Heart left ventricle (tissue), 16 donors: ENCODE measurements around the gene STXBP6. TPM values are rescaled to one million over a fixed set of nuclear protein-coding genes. Genes with fewer than 3 reads are reported as not detected.
A peak's percentile ranks its signal among the peaks of the same experiment; 100 is the strongest.

Source experiments
- ATAC-seq, 4 donors: fragments of 200-7000 bp; cut with Tn5 transposase; one replicate each; pipeline ENCODE4 v1.9.1; 2020 to 2022; ENCODE audit warnings: moderate library complexity in 4 of 4, mild to moderate bottlenecking in 3 of 4, moderate number of reproducible peaks in 1 of 4
- DNase-seq, 5 donors: peaks; one replicate each; pipeline ENCODE4 v3.0.0-alpha.2; 2020
- H3K27ac ChIP-seq, 12 donors: fragments of 200-600 bp; sonication (generic) in 4 of 12; one replicate each; pipeline versions ENCODE4 v1.5.0 to v1.8.0; 2016 to 2022; ENCODE audit warnings: mild to moderate bottlenecking in 2 of 12
- H3K27me3 ChIP-seq, 9 donors: fragments of 200-600 bp; sonication (generic) in 2 of 9; one replicate each; pipeline versions ENCODE4 v1.5.1 to v1.8.0; 2016 to 2022; ENCODE audit warnings: mild to moderate bottlenecking in 3 of 9
- H3K36me3 ChIP-seq, 9 donors: fragments of 200-600 bp; sonication (generic) in 2 of 9; one replicate each; pipeline versions ENCODE4 v1.5.0 to v1.8.0; 2018 to 2022; ENCODE audit warnings: mild to moderate bottlenecking in 2 of 9
- H3K4me1 ChIP-seq, 12 donors: fragments of 200-600 bp; sonication (generic) in 4 of 12; one replicate each; pipeline versions ENCODE4 v1.5.0 to v1.8.0; 2016 to 2022; ENCODE audit warnings: mild to moderate bottlenecking in 3 of 12
- H3K4me3 ChIP-seq, 12 donors: fragments of 200-600 bp; sonication (generic) in 4 of 12; one replicate each; pipeline versions ENCODE4 v1.5.0 to v1.8.0; 2017 to 2022; ENCODE audit warnings: mild to moderate bottlenecking in 9 of 12, moderate library complexity in 4 of 12
- H3K9me3 ChIP-seq, 12 donors: fragments of 200-600 bp; sonication (generic) in 4 of 12; one replicate each; pipeline versions ENCODE4 v1.5.0 to v1.8.0; 2016 to 2022; ENCODE audit warnings: mild to moderate bottlenecking in 1 of 12
- POLR2A ChIP-seq, 2 donors: fragments of 450-650 bp; IDR thresholded peaks; one replicate each; pipeline ENCODE4 v1.6.1; 2017; ENCODE audit warnings: antibody characterized with exemption in 2 of 2, mild to moderate bottlenecking in 2 of 2, moderate library complexity in 2 of 2
- WGBS, 4 donors: extraction: QIAGEN DNeasy Blood & Tissue Kit in 2 of 4; methylation state at CpG; one replicate each; pipeline versions ENCODE4 v1.1.5 to v1.1.7; 2013 to 2018; 5-methylcytosine and 5-hydroxymethylcytosine counted together
- intact Hi-C, 10 donors: fragments of 100-400 bp; cut with DNase I; formaldehyde crosslinking; loops; one replicate each; pipeline versions ENCODE4 v1.11.1 to v1.14.2; 2022
- long read RNA-seq, 3 donors: library from polyadenylated mRNA; unstranded; transcript quantifications; one replicate each; pipeline ENCODE4 v2.0.0, GENCODE V29; 2020 to 2021
- polyA plus RNA-seq, 2 donors: library from polyadenylated mRNA; stranded (reverse); fragments of 200-250 nt; gene quantifications; one replicate each; pipeline ENCODE4 v1.2.3, GENCODE V29; 2013
- total RNA-seq, 9 donors: library from RNA; depleted of rRNA in 2 of 9; stranded (reverse); fragments of >200 nt in 2 of 9; fragmentation: NEBNext Ultra II Directional in 3 of 9; extraction: Animal tissue kit (Norgen Biotek cat#: 25700) in 3 of 9; gene quantifications; one replicate each; pipeline versions ENCODE4 v1.1.0 to v1.2.4, GENCODE V29; 2016 to 2023
- TF ChIP-seq, protein P1 (sequence below), 12 donors: fragments of 200-600 bp; sonication (generic) in 4 of 12; IDR thresholded peaks; one replicate each; pipeline versions ENCODE4 v1.5.0 to v1.8.0; 2018 to 2022; ENCODE audit warnings: antibody characterized with exemption in 12 of 12, mild to moderate bottlenecking in 5 of 12
- donor health status: ischemic (EF 13 %, LVEDD 7.1; RV severe dilation, severe dysfunction).
- donor health status: healthy with polysubstance abuse.
- donor health status: DM: no; HTN: yes; CAD: no.
- donor health status: DM: no; HTN: no; CAD: no.
- donor health status: ischemic (EF 25% LVEDD 6.9; RV normal size, moderate dysfunction).
- donor health status: ischemic (EF 25% LVEDD 5.7; RV mildly dilated, moderate dysfunction).
- donor health status: healthy.
- donor health status: DM: yes; HTN: yes; CAD: no.
- donor health status: ischemic (EF 35%, LVEDD 5.7; RV mildly dilated, moderate dysfunction).
- donor health status: nonischemic (EF 11% LVEDD 7.7; RV severe dilation, severe dysfunction).
- donor health status: DM: yes; HTN: yes; CAD: no.
- donor health status: PGD.
- donor health status: ischemic (EF 29% LVEDD 5.4; RV normal size, mild dysfunction).
- donor health status: nonischemic (EF 23%, LVEDD 6.1; RV moderate dilation, normal function).

STXBP6 gene
- 10 to 100 TPM; 12.5 to 30.9 (median 22.5) TPM for total RNA-seq
- polyA plus RNA-seq: 10 to 100 TPM; 23.7 to 57.3 TPM
- long read RNA-seq, donor 1, full-length matches to known transcripts: 30 of 50 reads
- long read RNA-seq, donor 1, partial matches to known transcripts: 2 of 50 reads
- long read RNA-seq, donor 1, other reads (novel, unspliced or antisense): 18 of 50 reads
- long read RNA-seq, donor 2, full-length matches to known transcripts: 19 of 28 reads
- long read RNA-seq, donor 2, partial matches to known transcripts: 0 of 28 reads
- long read RNA-seq, donor 2, other reads (novel, unspliced or antisense): 9 of 28 reads
- long read RNA-seq, donor 3, full-length matches to known transcripts: 29 of 46 reads
- long read RNA-seq, donor 3, partial matches to known transcripts: 3 of 46 reads
- long read RNA-seq, donor 3, other reads (novel, unspliced or antisense): 14 of 46 reads

- H3K27me3 ChIP-seq: peaks cover 0 to 47% (median 0%) of the 10 kb centered on the region in 9 donors
- WGBS, 4 donors: 0 to 2% (median 0%) methylated on average over 11 to 82 of the region's 82 CpGs
- peak in 1 of 2 donors; percentile 55 for TF ChIP-seq POLR2A (IDR thresholded peaks at IDR 0.05)
- TF ChIP-seq, protein P1, sequence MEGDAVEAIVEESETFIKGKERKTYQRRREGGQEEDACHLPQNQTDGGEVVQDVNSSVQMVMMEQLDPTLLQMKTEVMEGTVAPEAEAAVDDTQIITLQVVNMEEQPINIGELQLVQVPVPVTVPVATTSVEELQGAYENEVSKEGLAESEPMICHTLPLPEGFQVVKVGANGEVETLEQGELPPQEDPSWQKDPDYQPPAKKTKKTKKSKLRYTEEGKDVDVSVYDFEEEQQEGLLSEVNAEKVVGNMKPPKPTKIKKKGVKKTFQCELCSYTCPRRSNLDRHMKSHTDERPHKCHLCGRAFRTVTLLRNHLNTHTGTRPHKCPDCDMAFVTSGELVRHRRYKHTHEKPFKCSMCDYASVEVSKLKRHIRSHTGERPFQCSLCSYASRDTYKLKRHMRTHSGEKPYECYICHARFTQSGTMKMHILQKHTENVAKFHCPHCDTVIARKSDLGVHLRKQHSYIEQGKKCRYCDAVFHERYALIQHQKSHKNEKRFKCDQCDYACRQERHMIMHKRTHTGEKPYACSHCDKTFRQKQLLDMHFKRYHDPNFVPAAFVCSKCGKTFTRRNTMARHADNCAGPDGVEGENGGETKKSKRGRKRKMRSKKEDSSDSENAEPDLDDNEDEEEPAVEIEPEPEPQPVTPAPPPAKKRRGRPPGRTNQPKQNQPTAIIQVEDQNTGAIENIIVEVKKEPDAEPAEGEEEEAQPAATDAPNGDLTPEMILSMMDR (IDR thresholded peaks at IDR 0.05): no peak
- ATAC-seq (peak; percentile 39 to 92 (median 84)), DNase-seq (peak; percentile 76 to 89 (median 84))
- H3K4me1 ChIP-seq: peaks cover 4 to 46% (median 13%) of the 10 kb centered on the region in 12 donors
- no peaks in the 10 kb centered on the region for H3K36me3 ChIP-seq
- no peaks in the 10 kb centered on the region for H3K9me3 ChIP-seq
- intact Hi-C loops: loop anchor here (2.0 to 10.0 kb wide), 12 partner anchors 37 to 315 kb away; no protein-coding TSS in a partner anchor
- H3K27ac ChIP-seq: peak within 1 kb of the TSS; percentile 56 to 93 (median 85)
- H3K4me3 ChIP-seq: peak within 1 kb of the TSS; percentile 65 to 90 (median 76)
These were observed at the start of gene STXBP6 for GRCh38 chr14:25049568-25050268. Gene STXBP6 (minus strand): TSS chr14:25050147. CDS start chr14:24974818, 75,329 bp downstream.

GRCh38 chr14:25097120-25097519 is 47.2 kb upstream of the STXBP6 start:
- Histone ChIP-seq H3K9me3 (peaks cover 0 to 4% (median 0%) of the 10 kb centered on the region in 12 donors), H3K4me1 (no peaks in the 10 kb centered on the region), H3K36me3 (no peaks in the 10 kb centered on the region), H3K27me3 (no peaks in the 10 kb centered on the region), H3K27ac (no peak overlapping the region), H3K4me3 (no peak overlapping the region)
- TF ChIP-seq, protein P1 (IDR thresholded peaks at IDR 0.05): no peak
- no peak for TF ChIP-seq POLR2A (IDR thresholded peaks at IDR 0.05)
- intact Hi-C loops: no loop called here
- no peak for ATAC-seq
- WGBS, 4 donors: 65 to 76% (median 71%) methylated on average over 2 of the region's 2 CpGs
- DNase-seq: no peak

GRCh38 chr14:25095736-25096437 is 45.9 kb upstream of the STXBP6 start:
- Histone ChIP-seq H3K9me3 (peaks cover 0 to 4% (median 0%) of the 10 kb centered on the region in 12 donors), H3K4me1 (no peaks in the 10 kb centered on the region), H3K36me3 (no peaks in the 10 kb centered on the region), H3K27ac (no peak overlapping the region), H3K27me3 (no peaks in the 10 kb centered on the region), H3K4me3 (no peak overlapping the region)
- no peak for ATAC-seq
- no peak for DNase-seq
- WGBS, 4 donors: 62 to 68% (median 65%) methylated on average over 5 of the region's 5 CpGs
- intact Hi-C loops: no loop called here
- TF ChIP-seq POLR2A (IDR thresholded peaks at IDR 0.05): no peak

DNA sequence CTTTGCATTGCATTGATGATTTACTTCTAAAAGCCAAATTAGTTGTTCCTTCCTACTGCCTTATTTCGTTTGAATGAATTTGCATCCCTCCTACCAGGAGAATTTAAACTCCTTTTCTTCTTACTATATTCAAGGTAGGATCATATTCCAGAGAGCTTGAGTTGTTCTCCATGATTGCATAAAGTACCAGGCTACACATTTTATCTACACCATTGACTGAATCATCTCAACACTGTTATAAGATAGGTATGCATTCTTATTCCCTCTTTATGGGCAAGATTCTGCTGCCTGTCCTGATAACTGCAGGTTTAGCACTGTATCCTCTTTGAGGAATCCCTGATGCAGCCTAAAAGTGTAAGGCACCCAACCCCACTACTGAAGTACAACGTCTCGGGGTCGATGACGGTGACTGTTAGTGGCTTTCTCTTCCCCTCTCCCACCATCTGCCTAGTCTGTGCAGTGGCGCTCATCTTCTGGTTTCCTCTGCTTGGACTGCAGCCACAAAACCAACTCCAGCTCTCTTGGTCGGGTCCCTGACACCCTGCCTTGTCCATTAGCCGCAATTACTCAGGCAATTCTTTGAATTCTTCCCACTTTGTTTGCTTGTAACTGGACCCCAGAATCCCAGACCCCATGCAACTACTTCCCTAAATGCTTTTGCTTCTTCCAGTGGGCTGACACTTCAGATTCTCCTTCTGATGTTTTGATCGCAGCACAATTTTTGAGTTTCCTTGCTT is 44.4 kb upstream of the STXBP6 start:
- no peaks in the 10 kb centered on the region for H3K36me3 ChIP-seq
- TF ChIP-seq, protein P1 (IDR thresholded peaks at IDR 0.05): no peak
- no peak for TF ChIP-seq POLR2A (IDR thresholded peaks at IDR 0.05)
- WGBS, 4 donors: 81 to 89% (median 87%) methylated on average over 9 of the region's 9 CpGs
- no peak overlapping the region for H3K27ac ChIP-seq
- no peak overlapping the region for H3K4me3 ChIP-seq
- H3K9me3 ChIP-seq: no peaks in the 10 kb centered on the region
- intact Hi-C loops: no loop called here
- no peaks in the 10 kb centered on the region for H3K27me3 ChIP-seq
- no peaks in the 10 kb centered on the region for H3K4me1 ChIP-seq
- ATAC-seq (no peak), DNase-seq (no peak)
